RWPE1 (cell line): ENCODE measurements around the gene ADAMTSL2.
A peak's percentile ranks its signal among the peaks of the same experiment; 100 is the strongest.

Source experiments
- CTCF ChIA-PET: fragments of 350-600 bp; sonication (Branson Sonifier 250); formaldehyde crosslinking; extraction: SDS; loops from one replicate; lab custom pipeline; 2021; lab: Yijun Ruan, JAX
- POLR2A ChIA-PET: fragments of 400-600 bp; formaldehyde crosslinking; extraction: SDS; loops from one replicate; lab custom pipeline; 2020; ENCODE audit warnings: antibody characterized with exemption; ENCODE audit not compliant: low non-redundant PET; lab: Yijun Ruan, JAX
- DNase-seq: peaks from one replicate; pipeline ENCODE4 v3.0.0; 2012; ENCODE audit warnings: low spot score
- H3K27ac ChIP-seq: fragments of 450-650 bp; 2 replicates; pipeline ENCODE4 v1.5.1; 2017
- TF ChIP-seq, protein P1 (sequence below): fragments of 450-650 bp; conservative IDR thresholded peaks from 2 replicates; pipeline ENCODE4 v1.5.1; 2017; ENCODE audit warnings: low read depth, mild to moderate bottlenecking

ADAMTSL2 gene

DNA sequence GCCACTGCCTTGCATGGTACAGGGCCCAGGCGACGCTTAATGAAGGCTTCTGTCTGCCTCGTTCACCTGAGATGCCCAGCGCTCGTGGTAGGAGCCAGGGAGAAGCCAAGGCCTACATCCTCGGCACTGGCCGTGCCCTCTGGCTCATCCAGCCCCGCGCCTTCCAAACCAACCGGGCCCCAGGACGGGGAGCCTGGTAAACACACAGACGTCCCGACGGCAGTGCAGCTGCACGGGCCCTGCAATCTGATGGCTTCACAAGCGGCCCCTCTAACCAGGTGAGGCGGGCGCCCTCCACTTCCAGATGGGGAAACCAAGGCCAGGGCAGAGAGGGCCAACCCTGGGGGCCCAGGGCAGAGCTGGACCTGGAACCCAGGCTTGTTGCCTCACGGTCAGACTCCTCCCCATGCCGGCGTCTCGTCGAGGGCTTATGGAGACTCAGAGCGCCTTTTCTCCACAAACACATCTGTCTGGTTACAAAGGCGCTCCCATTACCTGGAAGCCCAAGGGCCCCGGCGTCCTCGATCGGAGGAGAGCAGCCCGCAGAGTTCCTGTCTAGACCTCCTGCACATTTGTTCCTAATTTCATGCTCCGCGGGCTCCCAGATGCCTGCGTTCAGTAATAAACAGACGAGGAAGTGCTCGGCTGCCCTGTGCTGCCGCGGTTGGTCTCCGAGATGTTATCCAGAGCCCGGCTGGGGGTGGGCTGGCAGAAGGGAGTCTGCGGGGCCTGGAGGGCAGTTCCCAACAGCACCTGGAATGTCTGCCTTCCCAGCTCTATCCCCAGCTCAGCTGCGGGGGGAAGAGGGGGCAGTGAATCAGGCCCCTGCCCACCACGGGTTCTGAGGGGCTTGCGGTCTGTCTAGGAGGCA lies 51.2 kb downstream of the ADAMTSL2 start:
- no peak for DNase-seq
- TF ChIP-seq, protein P1, sequence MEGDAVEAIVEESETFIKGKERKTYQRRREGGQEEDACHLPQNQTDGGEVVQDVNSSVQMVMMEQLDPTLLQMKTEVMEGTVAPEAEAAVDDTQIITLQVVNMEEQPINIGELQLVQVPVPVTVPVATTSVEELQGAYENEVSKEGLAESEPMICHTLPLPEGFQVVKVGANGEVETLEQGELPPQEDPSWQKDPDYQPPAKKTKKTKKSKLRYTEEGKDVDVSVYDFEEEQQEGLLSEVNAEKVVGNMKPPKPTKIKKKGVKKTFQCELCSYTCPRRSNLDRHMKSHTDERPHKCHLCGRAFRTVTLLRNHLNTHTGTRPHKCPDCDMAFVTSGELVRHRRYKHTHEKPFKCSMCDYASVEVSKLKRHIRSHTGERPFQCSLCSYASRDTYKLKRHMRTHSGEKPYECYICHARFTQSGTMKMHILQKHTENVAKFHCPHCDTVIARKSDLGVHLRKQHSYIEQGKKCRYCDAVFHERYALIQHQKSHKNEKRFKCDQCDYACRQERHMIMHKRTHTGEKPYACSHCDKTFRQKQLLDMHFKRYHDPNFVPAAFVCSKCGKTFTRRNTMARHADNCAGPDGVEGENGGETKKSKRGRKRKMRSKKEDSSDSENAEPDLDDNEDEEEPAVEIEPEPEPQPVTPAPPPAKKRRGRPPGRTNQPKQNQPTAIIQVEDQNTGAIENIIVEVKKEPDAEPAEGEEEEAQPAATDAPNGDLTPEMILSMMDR, result no peak
- ChIA-PET CTCF (interaction anchor here (0.5 to 0.6 kb wide), 2 partner anchors 27 to 820 kb away, joined by 3 to 4 read pairs; no protein-coding TSS in a partner anchor), POLR2A (no interaction called here)
- H3K27ac ChIP-seq, result no peak overlapping the region

DNA sequence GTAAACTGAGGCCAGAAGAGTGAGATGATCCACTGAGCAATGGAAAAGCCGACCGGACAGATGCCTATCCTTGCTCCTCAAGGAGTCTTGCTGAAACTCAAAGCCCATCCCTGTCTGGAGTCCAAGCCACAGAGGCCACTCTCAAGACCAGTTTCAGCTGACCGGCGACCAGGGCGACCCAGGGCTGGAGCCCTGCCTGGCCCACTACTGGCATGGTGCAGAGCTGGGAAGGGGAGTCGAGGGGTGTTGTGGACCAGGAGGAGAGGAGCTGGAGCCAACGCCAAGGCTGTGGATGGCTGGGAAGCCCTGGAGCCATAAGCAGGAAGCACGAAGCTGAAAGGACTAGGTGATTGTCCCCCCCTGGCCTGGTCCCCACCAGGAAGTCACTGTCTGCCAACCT lies 52.5 kb downstream of the ADAMTSL2 start:
- POLR2A ChIA-PET, result no interaction called here
- CTCF ChIA-PET, result interaction anchor here (0.5 kb wide), 1 partner anchor 11 kb away, joined by 5 read pairs; no protein-coding TSS in a partner anchor
- DNase-seq, result no peak
- TF ChIP-seq, protein P1, result no peak
- H3K27ac ChIP-seq, result no peak overlapping the region

DNA sequence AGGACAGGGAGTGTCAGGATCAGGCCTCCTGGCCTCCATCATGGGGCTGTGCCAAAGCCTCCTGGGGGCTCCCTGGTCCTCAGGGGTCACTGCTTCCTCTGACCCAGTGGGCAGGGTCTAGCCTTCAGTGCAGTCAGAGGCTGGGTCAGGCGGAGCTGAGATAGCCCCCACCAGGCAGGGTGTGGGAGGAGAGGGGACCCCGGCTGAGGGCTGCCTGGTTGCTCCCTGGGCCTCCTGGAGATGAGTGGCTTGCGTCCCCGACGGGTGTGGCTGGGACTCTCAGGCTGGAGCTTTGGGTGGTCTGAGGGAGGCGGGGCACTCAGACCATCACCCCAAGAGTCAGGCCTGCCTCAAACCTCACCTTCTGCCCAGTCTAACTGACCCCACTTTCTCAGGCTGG lies 53.0 kb downstream of the ADAMTSL2 start:
- ChIA-PET CTCF (interaction anchor here (0.5 kb wide), 1 partner anchor 11 kb away, joined by 5 read pairs; no protein-coding TSS in a partner anchor), POLR2A (no interaction called here)
- DNase-seq, result no peak
- H3K27ac ChIP-seq, result no peak overlapping the region
- TF ChIP-seq, protein P1, result no peak

DNA sequence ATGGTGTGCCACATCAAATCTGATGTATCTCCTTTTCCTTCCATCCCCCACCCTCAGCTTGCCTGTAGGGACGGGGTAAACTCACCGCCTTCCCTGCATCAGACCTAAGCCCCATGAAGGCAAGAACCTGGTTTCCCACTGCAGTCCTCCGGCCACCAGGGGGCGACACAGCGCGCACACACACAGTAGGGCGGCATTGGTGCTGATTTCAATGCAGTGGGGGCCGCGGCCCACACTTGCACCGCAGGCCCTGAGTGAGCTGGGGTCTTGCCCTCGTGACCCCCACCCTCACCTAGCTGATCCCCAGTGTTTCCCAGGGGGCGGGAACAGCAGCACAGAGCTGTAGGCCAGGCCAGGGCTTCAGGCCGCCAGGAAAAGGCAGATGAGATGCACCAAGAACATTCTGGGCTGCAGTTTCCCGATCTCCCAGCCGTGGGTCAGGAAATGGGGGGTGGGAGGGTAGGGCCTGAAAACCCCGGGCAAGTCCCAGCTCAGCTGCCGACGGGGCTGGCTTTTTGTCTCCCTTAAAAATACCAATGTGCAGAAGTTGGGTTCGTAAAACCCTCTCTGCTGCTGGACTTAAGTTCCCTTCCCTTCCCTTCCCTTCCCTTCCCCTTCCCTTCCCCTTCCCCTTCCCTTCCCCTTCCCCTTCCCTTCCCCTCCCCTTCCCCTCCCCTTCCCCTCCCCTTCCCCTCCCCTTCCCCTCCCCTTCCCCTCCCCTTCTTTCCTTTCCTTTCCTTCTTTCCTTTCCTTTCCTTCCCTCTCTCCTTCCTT lies 55.1 kb downstream of the ADAMTSL2 start:
- ChIA-PET POLR2A (no interaction called here), CTCF (interaction anchor here (0.7 to 1.3 kb wide), 5 partner anchors 46 to 1105 kb away, joined by 3 to 4 read pairs (median 4); no protein-coding TSS in a partner anchor)
- TF ChIP-seq, protein P1, result peak; percentile 20
- no peak overlapping the region for H3K27ac ChIP-seq
- no peak for DNase-seq

DNA sequence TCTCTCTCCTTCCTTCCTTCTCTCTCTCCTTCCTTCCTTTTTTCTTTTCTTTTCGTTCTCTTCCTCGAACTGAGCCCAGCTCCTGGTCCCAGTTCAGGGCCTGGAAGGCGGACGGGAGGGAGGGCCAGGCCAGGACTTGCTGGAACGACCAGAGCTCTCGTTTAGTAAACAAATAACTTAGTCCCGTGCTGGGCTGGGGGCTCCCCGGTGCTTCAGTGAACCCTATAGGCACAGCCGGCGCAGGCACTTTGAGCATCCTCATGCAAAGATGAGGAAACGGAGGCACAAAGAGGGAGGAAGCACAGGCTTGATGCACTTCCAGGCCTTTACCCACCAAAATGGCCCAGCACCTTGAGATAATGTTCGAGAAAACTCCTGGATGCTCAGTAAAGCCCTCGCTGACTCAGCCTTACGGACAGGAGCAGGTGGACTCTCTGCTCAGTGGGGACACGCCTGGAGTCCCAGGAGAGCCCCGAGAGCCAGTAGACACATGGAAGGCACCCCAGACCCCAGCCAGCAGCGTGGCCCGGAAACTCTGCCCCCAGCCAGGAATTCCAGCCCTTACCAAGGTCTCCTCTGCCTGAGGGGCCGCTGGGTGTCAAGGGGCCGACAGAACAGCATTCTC lies 55.8 kb downstream of the ADAMTSL2 start:
- ChIA-PET CTCF (interaction anchor here (0.6 to 1.3 kb wide), 4 partner anchors 47 to 1105 kb away, joined by 3 to 9 read pairs (median 4); no protein-coding TSS in a partner anchor), POLR2A (no interaction called here)
- DNase-seq, result no peak
- TF ChIP-seq, protein P1, result no peak
- no peak overlapping the region for H3K27ac ChIP-seq
